Hepatic stellate cell (primary cell): ENCODE results near the gene LRRTM4.
"Not testable (repeated sequence)": the region's sequence is repeated elsewhere in the genome, so short reads cannot be mapped to it uniquely, and the experiment has no call there.

Experiments used
- DNase-seq: peaks from one replicate; pipeline ENCODE4 v3.0.0; 2011; ENCODE audit warnings: low spot score

LRRTM4 gene

DNA sequence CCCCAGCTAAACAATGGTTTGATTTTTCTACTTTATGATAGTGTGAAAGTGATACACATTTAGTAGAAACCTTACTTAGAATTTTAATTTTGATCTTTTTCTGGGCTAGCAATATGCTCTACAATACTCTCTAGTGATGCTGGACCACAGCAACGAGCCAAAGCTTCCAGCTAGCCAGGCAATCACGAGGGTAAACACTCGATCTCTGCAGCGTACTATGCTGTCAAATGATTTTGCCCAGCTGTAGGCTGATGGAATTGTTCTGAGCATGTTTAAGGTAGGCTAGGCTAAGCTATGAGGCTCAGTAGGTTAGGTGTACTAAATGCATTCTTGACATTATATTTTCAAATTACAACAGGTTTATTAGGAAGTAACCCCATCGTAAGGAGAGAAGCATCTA, 207.5 kb downstream of the LRRTM4 start:
- no peak for DNase-seq

DNA sequence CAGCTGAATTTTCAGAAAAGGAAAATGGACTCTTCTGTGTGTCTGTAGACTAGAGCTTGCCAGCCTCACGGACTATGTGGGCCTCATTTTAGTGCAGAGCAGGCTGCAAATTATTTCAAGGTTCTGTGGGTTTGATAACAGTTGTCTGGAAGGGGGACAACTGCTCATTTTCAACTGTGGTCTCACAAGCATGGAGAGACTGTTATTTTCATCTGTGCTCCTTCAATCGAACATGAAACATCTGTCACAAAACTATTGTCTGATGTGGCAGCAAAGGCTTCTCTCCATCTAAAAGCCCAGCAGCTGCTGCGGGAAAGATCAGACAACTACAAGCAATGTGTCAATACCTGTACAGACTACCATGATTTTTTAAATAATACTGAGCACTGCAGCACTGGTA, 211.8 kb downstream of the LRRTM4 start:
- DNase-seq, result no peak

DNA sequence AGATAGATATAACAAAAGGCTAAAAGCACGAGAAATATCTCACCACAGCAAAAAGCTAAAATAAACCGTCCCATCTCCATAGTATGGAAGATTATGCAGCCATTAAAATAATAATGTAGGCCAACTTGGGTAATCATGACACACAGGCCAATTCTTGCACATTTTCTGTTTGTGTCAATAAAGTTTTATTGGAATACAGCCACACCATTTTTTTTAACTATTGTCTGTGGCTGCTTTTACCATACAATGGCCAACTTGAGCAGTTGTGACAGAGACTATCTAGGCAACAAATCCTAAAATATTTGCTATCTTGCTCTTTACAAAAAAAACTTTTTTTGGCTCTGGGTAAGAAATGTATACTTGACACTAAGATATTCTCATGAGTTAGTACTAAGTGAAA, 212.5 kb downstream of the LRRTM4 start:
- DNase-seq, result no peak

DNA sequence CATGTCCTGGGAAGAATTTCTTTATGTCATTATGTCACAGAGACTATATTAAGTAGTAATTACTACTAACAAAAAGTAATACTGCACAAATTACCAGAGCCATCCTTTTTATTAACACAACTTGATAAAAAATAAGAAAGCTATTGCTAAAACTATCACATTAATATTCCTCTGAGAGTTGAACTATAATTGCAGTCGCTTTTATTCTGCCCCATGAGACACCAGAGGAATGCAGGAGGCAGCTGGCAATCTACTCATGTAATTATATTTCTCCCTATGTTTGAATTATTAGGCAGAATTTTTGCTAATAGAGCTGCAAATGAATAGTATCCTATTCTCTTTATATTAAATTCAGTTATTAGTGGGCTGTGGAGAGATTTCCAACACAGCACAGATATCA, 220.7 kb downstream of the LRRTM4 start:
- no peak for DNase-seq

DNA sequence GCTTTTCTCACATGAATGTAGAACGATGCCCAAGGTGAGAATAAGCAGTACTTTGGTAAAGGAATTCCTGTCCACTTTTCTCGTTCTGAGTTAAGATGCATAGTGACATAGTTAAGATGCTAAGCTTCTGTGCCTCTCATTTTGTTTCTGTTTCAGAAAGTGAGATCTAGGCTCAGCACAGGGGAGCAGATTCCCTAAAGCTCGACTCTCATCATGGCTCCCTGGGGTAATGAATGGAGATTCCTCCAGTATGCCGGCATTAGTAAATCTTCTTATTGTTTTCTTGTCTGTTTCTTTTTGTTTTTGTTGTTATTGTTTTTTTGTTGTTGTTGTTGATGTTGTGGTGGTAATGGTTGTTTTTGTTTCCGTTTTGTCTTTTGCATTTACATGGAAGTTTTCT, 225.4 kb downstream of the LRRTM4 start:
- DNase-seq, result no peak

DNA sequence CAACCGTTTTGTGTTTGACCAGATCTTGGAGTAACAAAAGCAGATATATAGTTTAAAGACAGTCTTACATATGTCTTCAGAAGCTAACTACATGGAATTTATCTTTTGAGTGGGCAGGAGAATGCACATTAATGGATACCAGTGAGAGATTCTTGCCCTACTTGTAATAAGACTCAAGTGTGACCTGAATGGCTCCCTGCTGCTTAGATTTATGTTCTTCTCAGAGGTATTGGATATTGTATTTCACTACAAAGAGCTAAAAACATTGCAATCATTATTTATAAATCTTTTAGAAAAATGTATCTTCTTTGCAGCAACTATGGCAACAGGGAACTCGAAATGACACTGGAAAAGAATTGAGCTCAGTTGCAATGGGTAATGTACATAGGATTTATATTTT, 227.7 kb downstream of the LRRTM4 start:
- no peak for DNase-seq

DNA sequence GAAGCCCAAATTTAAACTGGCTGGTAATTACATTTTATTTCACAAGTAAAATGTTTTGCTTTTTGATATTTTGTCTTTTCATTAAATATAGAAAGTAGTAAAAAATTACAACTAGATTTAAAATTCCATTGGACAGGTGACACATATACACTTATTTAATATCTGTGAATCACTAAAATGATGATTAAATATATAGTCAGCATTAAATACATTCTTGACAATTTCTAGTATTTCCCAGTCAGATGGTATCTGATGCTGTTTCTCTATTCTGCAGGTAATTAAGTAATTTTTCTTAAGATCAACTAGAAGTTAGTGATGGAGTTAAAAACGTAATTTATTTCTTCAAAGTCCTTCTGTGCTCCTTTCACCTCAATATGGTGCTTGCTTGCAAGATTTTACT, 237.8 kb downstream of the LRRTM4 start:
- no peak for DNase-seq

DNA sequence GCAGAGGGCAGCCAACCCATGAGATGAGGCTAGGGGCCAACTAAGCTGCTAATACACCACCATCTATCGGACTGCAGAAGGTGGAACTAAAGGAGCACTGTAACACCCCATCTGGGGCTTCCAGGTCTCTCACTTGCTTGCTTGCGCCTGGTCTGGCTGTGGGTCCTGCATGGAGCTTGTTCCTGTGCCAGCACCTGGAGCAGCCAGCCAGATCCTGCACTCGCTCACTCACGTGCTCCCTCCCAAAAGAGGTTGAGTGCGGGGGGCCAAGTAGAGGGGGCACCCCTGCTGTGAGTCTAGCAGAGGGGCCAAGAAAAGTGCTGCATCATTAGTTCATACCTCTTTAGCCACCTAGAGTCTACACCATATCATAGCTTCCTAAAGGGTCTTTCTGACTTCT, 250.9 kb downstream of the LRRTM4 start:
- DNase-seq, result no peak

DNA sequence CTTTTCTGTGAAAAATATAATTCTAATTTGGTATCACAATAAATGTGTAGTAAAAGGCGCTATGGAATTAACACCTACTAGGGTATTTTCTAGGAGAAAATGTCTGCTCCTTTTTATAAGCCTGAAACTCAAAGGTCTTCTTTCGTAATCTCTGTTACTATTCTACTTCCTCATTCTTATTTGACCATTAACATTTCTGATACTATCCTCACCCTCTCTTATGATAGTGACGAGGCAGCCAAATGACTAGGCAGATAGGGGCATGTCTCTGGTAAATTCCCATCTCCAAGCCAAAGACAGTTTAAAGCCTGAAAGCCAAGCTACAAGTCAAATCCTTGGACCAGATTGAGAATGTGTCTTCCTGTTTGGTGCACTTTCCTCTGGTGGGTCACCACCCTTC, 251.7 kb downstream of the LRRTM4 start:
- DNase-seq, result no peak

DNA sequence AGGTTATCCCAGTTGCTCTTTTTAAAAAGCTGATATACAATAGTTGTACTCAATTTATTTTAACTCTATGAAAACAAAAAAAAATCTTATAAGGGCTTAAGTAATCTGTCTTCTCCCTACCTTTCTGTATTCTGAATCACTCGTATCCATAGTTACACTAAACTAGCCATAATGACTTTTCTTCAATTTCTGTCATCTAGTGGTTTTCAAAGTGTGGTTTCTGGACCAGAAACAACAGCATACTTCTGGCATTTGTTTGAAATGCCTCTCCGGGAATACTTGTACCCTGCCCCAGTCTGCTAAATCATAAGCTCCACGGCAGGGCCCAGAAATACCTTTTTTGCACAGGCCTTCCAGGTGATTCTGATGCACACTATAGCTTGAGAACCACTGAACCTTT, 253.6 kb downstream of the LRRTM4 start:
- DNase-seq, result no peak

DNA sequence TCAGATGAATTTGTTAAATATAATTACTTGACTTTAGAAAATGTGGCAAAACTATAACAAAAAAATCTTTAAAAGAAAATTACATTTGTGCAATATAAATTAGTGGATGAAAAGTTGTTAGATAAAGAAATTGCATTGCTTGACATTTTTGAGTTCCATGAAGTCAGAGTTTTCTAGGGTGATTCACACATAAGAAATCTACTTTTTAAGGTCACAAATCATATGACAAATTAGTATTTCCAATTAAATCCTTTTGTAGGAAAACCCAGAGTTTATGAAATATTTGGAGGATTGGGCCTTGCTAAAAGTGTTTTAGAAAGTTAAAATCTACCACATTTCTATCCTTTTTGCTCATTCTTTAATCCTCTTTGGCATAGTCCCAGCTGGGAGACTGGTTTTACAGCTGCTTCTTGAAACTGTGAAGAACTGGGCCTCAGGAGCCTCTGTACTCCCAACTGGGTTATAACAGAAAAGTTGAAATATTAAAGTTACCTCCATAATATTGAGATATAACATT, 289.2 kb downstream of the LRRTM4 start:
- DNase-seq, result no peak

DNA sequence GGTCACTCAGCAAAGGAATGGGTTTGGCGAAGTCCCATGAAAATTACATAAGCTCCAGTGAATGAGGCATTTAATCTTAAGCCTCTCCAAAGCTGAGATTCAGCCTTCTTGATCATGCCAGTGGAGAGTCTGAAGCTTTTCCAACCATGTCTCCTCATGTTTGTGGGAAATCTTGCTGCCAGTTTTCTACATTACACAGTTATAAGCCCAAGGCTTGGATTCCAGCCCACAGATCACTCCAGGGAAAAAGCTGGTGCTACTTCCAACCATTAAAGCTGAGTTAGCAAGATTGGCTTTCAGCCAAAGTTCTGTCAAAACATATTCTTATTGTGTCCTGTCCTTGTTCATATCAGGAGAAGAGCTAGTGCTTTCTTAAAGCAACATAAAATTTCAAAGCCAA, 293.8 kb downstream of the LRRTM4 start:
- no peak for DNase-seq

DNA sequence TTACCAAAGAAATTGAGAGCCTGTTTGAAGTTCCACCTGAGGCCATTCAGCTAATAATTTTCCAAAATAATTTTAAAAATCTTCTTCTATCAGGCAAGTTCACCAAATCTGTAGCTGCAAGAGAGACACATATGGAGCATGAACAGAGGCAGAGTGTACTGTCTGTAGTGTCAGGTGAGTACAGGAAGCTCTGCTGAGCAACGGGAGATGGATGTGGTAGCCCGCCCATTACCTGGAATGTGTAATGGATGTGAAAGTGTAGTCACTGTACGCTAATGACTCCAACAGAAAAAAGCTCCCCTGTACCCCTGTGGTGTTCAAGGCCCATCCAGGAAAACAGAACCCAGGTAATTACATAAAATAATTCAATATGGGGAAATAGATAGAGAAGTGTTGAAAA, 311.5 kb downstream of the LRRTM4 start:
- no peak for DNase-seq

DNA sequence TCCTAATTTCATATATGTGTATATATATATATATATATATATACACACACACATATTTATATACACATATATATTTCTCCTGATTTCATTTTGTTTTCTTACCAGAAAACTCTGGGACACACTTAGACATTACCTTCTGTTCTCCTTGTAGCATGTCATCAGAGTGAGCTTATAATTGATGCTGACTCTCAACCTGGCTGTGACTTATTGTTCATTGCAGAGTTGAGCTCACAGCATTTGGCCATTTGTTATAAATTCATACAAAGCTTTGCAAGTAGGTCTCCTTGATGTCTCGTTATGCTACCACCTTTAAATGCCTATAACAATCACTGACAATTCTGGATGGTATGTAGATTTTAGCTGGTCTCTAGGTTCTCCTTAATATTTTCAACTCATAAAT, 314.8 kb downstream of the LRRTM4 start:
- no peak for DNase-seq

DNA sequence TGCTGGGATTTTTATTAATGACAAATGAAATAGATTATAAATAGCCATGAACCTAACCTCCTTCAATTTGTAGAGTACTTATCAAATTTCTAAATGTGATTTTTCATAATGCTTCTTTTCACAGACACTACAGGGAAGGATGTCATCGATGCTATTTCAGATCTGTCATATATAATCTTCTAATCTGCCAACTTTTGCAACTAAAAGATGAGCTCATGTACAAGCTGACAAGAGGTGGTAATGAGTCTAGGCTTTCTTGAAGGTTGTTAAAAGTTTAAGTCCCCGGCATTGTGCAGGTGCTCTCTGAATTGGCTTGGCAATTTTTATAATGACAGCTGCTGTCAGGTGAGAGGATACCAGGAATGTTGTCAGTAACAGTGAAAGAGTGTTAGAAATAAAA, 320.4 kb downstream of the LRRTM4 start:
- no peak for DNase-seq

DNA sequence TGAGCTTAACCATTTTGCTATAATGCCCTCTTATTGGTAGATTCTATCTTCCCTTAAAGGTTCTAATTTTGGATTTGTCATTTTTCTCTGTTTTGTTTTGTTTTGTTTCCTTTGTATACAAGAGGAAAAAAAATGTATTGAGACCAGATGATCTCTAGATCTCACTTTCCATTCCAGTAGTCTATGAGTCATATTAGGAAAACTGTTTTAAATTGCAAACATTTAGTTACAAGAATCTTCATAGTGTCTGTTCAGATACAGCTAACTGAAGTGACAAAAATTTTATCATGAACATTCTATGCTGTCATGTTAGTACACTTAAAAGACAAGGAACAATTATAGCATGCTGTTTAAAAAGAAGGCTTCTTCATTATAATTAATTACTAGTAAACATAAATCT, 322.8 kb downstream of the LRRTM4 start:
- DNase-seq, result no peak

DNA sequence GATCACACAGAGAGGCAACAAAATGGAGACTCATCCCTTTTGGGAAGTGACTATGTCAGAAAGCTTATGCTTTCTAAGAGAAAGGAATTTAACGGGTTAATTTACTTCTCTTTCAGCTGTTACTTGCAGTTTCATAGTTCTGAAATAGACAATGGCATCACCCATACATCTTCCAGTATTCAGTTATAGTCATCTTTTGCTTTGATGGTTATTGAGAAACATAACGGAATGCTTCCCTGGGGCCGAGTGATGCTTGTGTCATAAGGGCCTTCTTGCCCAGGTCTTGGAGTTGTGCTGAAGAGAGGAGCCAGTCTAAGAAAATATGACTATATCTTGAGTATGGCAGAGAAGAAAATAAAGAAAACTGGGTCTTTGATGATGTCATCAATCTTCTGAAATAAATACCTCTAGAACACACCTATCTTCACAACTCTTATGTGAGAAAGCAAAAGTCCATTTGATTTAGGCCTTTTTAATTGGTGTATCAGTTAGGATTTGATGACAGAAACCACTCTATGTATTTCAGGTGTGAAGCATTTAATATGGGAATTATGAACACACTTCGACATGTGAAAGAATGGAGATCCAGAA, 328.2 kb downstream of the LRRTM4 start:
- DNase-seq, result no peak

DNA sequence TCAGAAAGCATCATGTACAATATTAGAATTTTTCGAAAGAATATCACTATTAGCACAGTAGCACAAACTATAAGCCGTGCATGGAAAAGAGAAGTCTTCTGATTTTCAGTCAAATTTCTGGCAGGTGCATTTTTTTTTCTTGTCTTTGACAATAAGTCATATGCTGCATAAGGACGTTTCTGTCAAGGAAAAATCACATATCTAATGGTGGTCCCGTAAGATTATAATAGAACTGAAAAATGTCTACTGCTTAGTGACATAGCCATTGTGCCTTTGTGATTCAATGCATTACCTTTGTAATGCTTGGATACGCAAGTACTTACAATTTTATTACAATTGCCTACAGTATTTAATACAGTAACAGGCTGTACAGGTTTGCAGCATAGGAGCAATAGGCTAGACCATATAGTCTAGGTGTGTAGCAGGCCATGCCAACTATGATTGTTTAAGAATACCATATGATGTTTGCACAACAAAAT, 329.3 kb downstream of the LRRTM4 start:
- no peak for DNase-seq

DNA sequence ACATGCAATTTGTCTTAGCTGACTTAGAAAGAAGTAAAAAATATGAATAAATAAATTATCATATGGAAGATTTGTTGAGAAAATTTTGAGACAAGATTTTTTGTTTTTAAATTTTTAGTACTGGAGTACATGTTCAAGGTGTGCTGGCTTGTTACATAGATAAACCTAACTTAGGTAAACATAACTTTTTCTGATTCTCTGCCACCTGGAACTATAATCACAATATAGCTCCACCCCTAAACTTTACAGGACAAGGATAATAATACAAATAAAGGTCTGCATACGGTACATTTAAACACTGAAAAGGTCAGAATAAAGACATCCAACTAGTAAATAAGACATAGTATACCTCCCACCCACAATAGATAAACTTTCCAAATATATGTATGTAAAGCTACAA, 330.5 kb downstream of the LRRTM4 start:
- no peak for DNase-seq

DNA sequence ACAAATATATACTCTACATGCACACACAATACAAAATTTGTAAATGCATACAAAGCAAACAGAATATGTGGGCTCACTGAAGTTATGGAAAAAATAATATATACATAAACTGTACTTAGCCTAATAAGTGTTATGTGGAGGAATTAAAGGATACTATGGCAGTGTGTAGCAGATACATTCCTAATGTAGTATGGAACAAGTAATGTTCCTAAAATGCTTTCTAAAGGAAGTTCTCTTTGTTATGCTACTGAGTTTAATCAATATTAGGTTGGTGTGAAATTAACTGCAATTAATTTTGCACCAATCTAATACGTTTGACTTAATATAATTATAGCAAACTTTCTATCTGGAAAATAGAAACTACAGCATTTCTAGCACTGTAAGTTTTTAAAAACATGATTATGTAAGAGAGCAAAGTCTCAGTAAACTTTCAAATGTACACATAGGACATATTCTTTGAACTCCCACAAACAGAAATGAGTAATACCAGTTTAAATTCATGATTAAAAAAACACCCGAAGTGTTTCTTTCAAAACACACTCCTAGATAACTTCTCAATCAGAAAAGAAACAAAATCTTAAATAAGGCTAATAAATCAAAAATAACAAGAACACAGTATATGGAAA, 331.3 kb downstream of the LRRTM4 start:
- no peak for DNase-seq

DNA sequence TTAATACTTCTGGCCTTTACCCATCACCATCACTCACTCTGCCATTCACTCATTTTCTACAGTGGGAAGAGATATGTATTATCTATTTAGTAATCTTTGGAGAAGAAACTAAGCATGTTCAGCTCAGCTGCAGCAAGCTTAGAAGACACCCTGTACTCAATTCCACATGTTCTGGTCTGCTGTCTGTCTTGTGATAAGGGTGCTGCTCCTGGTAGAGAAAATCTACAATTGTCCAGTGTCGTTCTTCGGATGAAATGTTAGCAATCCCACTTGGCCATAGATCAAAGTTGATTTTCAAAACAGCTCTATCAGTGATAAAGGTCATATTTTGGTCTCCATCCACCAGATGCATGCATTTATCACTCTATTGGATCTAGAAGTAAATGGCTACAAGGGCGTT, 337.1 kb downstream of the LRRTM4 start:
- no peak for DNase-seq

DNA sequence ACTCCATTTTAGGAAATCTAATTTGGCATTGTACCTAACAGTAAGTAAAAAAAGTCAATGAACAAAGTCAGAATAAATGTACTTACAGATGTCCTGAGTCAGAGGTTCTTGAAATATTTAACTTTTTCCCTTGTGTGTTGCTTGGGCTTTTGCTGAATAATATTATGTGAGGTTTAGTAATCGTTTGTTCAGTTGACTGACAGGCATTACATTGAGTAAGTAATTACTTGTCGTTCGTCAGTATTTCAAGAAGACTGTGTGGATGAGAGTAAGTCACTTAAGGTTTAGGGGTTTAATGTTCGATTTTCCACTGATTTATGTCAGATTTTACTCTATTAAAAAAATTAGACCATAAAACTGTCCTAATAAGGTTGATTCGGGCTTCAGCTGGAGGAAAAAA, 342.9 kb downstream of the LRRTM4 start:
- no peak for DNase-seq

DNA sequence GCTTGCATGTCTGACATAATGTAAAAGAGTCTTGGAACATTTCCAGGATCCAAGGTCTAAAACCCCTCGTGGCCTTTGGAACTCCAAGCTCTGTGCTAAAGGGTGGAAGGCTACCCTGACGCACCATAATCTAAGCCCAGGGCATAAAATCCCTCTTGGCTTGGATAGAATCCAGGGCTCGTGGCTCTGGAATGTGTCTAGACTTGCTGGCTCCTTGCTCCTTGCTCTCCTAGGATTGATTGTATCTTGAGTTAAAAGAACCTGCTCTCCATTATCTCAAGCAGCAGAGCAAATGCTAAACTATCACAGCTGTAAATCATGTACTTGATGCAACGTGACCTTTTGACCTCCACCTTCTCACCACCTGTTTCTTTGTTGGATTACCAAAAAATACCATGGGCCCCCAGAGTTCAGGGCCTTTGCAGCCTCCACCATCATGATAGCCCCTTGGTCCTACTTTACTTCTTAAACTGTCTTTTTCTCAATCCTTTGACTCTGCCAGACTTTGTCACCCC, 346.9 kb downstream of the LRRTM4 start:
- not testable (repeated sequence) for DNase-seq

DNA sequence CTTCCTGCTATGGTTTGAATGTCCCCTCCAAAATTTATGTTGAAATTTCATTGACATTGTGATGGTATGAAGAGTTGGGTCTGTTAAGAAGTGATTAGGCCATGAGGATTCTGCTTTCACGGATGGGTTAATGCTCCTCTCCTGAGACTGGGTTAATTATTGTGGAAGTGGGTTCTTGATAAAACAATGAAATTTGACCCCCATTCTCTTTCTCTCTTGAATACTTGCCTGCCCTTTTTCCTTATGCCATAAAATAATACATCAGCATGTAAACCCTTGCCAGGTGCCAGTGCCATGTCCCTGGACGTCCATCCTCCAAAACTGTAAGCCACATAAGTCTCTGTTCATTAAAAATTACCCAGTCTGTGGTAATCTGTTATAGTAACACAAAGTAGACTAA, 352.8 kb downstream of the LRRTM4 start:
- DNase-seq, result no peak
